GM23338 (cell line): Measurements from ENCODE around the gene ORAI3. TPM values are rescaled to one million over a fixed set of nuclear protein-coding genes. Genes with fewer than 3 reads are reported as not detected.

Source experiments
- ATAC-seq: fragments of 200-7000 bp; cut with Tn5 transposase; 3 replicates; pipeline ENCODE4 v1.9.1; 2020
- DNase-seq: peaks from one replicate; pipeline ENCODE4 v3.0.0-alpha.2; 2015; ENCODE audit warnings: low spot score
- H2AFZ ChIP-seq: fragments of 200-600 bp; sonication (generic); 2 replicates; pipeline ENCODE4 v1.8.0; 2016; ENCODE audit warnings: antibody characterized with exemption, mild to moderate bottlenecking, moderate library complexity
- H3F3A ChIP-seq: fragments of 200-600 bp; sonication (generic); replicated peaks from 2 replicates; pipeline ENCODE4 v1.8.0; 2017; ENCODE audit warnings: antibody characterized with exemption, mixed run types, low read depth
- H3K27ac ChIP-seq: fragments of 200-600 bp; sonication (generic); 2 replicates; pipeline ENCODE4 v1.6.1; 2016; ENCODE audit warnings: low read depth
- H3K27me3 ChIP-seq: fragments of 200-600 bp; sonication (generic); 2 replicates; pipeline ENCODE4 v1.8.0; 2016; ENCODE audit warnings: mild to moderate bottlenecking, mixed run types, moderate library complexity; ENCODE audit not compliant: insufficient read depth
- H3K36me3 ChIP-seq: fragments of 200-600 bp; sonication (generic); 2 replicates; pipeline ENCODE4 v1.8.0; 2016; ENCODE audit warnings: mild to moderate bottlenecking; ENCODE audit not compliant: insufficient read depth
- H3K4me1 ChIP-seq: fragments of 200-600 bp; sonication (generic); 2 replicates; pipeline ENCODE4 v1.8.0; 2016; ENCODE audit warnings: mild to moderate bottlenecking, moderate library complexity; ENCODE audit not compliant: insufficient read depth
- H3K4me2 ChIP-seq: fragments of 200-600 bp; sonication (generic); 2 replicates; pipeline ENCODE4 v1.7.1; 2017; ENCODE audit warnings: mixed run types
- H3K4me3 ChIP-seq: fragments of 200-600 bp; sonication (generic); 2 replicates; pipeline ENCODE4 v1.6.1; 2016; ENCODE audit warnings: mixed run types
- H3K79me2 ChIP-seq: fragments of 200-600 bp; sonication (generic); replicated peaks from 2 replicates; pipeline ENCODE4 v1.8.0; 2017; ENCODE audit warnings: mild to moderate bottlenecking; ENCODE audit not compliant: insufficient read depth
- H3K9me2 ChIP-seq: fragments of 200-600 bp; sonication (generic); 2 replicates; pipeline ENCODE4 v1.8.0; 2017; ENCODE audit not compliant: insufficient read depth
- H4K20me1 ChIP-seq: fragments of 200-600 bp; sonication (generic); replicated peaks from 2 replicates; pipeline ENCODE4 v1.8.0; 2017; ENCODE audit warnings: mild to moderate bottlenecking; ENCODE audit not compliant: insufficient read depth
- H3K27ac Mint-ChIP-seq: 2 replicates; pipeline ENCODE4 v1.8.0; 2020; ENCODE audit warnings: inconsistent platforms, mild to moderate bottlenecking, moderate library complexity, mixed read lengths
- H3K27me3 Mint-ChIP-seq: 3 replicates; pipeline ENCODE4 v1.8.0; 2022; ENCODE audit warnings: low read depth, mild to moderate bottlenecking, moderate library complexity, mixed read lengths, inconsistent platforms; ENCODE audit not compliant: insufficient read depth, poor library complexity
- H3K36me3 Mint-ChIP-seq: 3 replicates; pipeline ENCODE4 v1.8.0; 2021; ENCODE audit warnings: low read depth, mild to moderate bottlenecking, inconsistent platforms, moderate library complexity, mixed read lengths
- H3K4me1 Mint-ChIP-seq: 3 replicates; pipeline ENCODE4 v1.8.0; 2020; ENCODE audit warnings: mild to moderate bottlenecking, inconsistent platforms, mixed read lengths
- H3K4me3 Mint-ChIP-seq: 3 replicates; pipeline ENCODE4 v1.8.0; 2021; ENCODE audit warnings: moderate library complexity, mild to moderate bottlenecking, inconsistent platforms, mixed read lengths
- H3K9me3 Mint-ChIP-seq: 3 replicates; pipeline ENCODE4 v1.8.0; 2020; ENCODE audit warnings: moderate library complexity, mild to moderate bottlenecking, inconsistent platforms, mixed read lengths
- CREB1 ChIP-seq: fragments of 250-450 bp; sonication (Bioruptor Pico); IDR thresholded peaks from 2 replicates; pipeline ENCODE4 v1.5.0; 2020; ENCODE audit warnings: low read depth, mild to moderate bottlenecking, moderate library complexity
- EZH2 ChIP-seq: fragments of 200-600 bp; sonication (generic); IDR thresholded peaks from one replicate; pipeline ENCODE4 v1.8.0; 2017; ENCODE audit warnings: antibody characterized with exemption, mild to moderate bottlenecking, low read depth; ENCODE audit not compliant: unreplicated experiment
- EZH2phosphoT487 ChIP-seq: fragments of 200-600 bp; sonication (generic); IDR thresholded peaks from one replicate; pipeline ENCODE4 v1.8.1; 2018; ENCODE audit warnings: antibody characterized with exemption; ENCODE audit not compliant: unreplicated experiment
- JUNB ChIP-seq: IDR thresholded peaks from one replicate; pipeline ENCODE4 v1.6.1; 2016; ENCODE audit warnings: antibody characterized with exemption; ENCODE audit not compliant: unreplicated experiment
- NANOG ChIP-seq: IDR thresholded peaks from 2 replicates; pipeline ENCODE4 v1.6.1; 2016; ENCODE audit warnings: antibody characterized with exemption, borderline replicate concordance
- POLR2AphosphoS5 ChIP-seq: IDR thresholded peaks from 2 replicates; pipeline ENCODE4 v1.6.1; 2016; ENCODE audit warnings: antibody characterized with exemption, low read depth
- STAT1 ChIP-seq: IDR thresholded peaks from one replicate; pipeline ENCODE4 v1.6.1; 2016; ENCODE audit warnings: antibody characterized with exemption; ENCODE audit not compliant: unreplicated experiment
- ZNF114 ChIP-seq: fragments of 250-450 bp; sonication (Bioruptor Pico); IDR thresholded peaks from 2 replicates; pipeline ENCODE4 v1.5.0; 2020; ENCODE audit warnings: mild to moderate bottlenecking, moderate library complexity
- ZNF331 ChIP-seq: fragments of 250-450 bp; sonication (Bioruptor Pico); IDR thresholded peaks from 2 replicates; pipeline ENCODE4 v1.5.0; 2020; ENCODE audit warnings: low read depth, mild to moderate bottlenecking, moderate library complexity
- ZNF462 ChIP-seq: fragments of 250-450 bp; sonication (Bioruptor Pico); IDR thresholded peaks from 2 replicates; pipeline ENCODE4 v1.5.0; 2020; ENCODE audit warnings: mild to moderate bottlenecking, moderate library complexity
- polyA plus RNA-seq: library from polyadenylated mRNA; unstranded; fragments of >200 nt; fragmentation: Nextera tagmentation; extraction: Ambion mirVana; gene quantifications from 2 replicates; pipeline ENCODE4 v1.2.1, GENCODE V29; 2016
- total RNA-seq: library from RNA; depleted of rRNA; stranded (reverse); fragments of >200 nt; shearing (Covaris generic); gene quantifications from 2 replicates; pipeline ENCODE4 v1.2.3, GENCODE V29; 2014
- TF ChIP-seq, protein P1 (sequence below): IDR thresholded peaks from one replicate; pipeline ENCODE4 v1.6.1; 2018; ENCODE audit warnings: antibody characterized with exemption; ENCODE audit not compliant: unreplicated experiment
- TF ChIP-seq, protein P2 (sequence below): IDR thresholded peaks from 2 replicates; pipeline ENCODE4 v1.6.1; 2016; ENCODE audit warnings: antibody characterized with exemption
- TF ChIP-seq, protein P3 (sequence below), 2 experiments: fragments of 200-600 bp in 1 of 2; sonication (generic) in 1 of 2; conservative IDR thresholded peaks; 2 replicates each; pipeline versions ENCODE4 v1.5.1 to v1.6.1; 2016 to 2017; ENCODE audit warnings: antibody characterized with exemption in 2 of 2, low read depth in 2 of 2, mild to moderate bottlenecking in 2 of 2, moderate library complexity in 1 of 2

ORAI3 gene
- total and polyA plus RNA-seq, 2 experiments from 2014 or later, result 6.9 to 15.9 TPM

DNA sequence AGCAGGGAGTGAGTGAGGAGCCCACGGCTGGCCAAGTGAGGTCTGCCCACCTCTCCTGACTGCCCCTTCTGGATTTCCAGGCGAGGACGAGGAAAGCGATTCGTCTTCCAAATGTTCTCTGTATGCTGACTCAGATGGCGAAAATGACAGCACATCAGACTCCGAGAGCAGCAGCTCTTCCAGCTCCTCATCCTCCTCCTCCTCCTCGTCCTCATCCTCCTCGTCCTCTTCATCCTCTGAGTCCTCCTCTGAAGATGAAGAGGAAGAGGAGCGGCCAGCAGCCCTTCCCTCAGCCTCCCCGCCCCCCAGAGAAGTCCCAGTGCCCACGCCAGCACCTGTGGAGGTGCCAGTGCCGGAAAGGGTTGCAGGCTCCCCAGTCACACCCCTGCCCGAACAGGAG lies 22.4 kb downstream of the ORAI3 start:
- H3K4me3 Mint-ChIP-seq, result no peak overlapping the region
- no peak overlapping the region for H3K4me3 ChIP-seq
- H3K27ac ChIP-seq, result no peak overlapping the region
- peaks cover 11% of the 10 kb centered on the region for H3K27me3 Mint-ChIP-seq
- H3K4me1 ChIP-seq, result no peaks in the 10 kb centered on the region
- H3K4me1 Mint-ChIP-seq, result no peaks in the 10 kb centered on the region; the same call in 2 of the 3 replicates
- H4K20me1 ChIP-seq, result no peaks in the 10 kb centered on the region
- H3K9me3 Mint-ChIP-seq, result no peaks in the 10 kb centered on the region
- no peak for TF ChIP-seq ZNF114 (CRISPR knock-in tag)
- TF ChIP-seq, protein P1, sequence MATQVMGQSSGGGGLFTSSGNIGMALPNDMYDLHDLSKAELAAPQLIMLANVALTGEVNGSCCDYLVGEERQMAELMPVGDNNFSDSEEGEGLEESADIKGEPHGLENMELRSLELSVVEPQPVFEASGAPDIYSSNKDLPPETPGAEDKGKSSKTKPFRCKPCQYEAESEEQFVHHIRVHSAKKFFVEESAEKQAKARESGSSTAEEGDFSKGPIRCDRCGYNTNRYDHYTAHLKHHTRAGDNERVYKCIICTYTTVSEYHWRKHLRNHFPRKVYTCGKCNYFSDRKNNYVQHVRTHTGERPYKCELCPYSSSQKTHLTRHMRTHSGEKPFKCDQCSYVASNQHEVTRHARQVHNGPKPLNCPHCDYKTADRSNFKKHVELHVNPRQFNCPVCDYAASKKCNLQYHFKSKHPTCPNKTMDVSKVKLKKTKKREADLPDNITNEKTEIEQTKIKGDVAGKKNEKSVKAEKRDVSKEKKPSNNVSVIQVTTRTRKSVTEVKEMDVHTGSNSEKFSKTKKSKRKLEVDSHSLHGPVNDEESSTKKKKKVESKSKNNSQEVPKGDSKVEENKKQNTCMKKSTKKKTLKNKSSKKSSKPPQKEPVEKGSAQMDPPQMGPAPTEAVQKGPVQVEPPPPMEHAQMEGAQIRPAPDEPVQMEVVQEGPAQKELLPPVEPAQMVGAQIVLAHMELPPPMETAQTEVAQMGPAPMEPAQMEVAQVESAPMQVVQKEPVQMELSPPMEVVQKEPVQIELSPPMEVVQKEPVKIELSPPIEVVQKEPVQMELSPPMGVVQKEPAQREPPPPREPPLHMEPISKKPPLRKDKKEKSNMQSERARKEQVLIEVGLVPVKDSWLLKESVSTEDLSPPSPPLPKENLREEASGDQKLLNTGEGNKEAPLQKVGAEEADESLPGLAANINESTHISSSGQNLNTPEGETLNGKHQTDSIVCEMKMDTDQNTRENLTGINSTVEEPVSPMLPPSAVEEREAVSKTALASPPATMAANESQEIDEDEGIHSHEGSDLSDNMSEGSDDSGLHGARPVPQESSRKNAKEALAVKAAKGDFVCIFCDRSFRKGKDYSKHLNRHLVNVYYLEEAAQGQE, result no peak
- TF ChIP-seq, protein P2, sequence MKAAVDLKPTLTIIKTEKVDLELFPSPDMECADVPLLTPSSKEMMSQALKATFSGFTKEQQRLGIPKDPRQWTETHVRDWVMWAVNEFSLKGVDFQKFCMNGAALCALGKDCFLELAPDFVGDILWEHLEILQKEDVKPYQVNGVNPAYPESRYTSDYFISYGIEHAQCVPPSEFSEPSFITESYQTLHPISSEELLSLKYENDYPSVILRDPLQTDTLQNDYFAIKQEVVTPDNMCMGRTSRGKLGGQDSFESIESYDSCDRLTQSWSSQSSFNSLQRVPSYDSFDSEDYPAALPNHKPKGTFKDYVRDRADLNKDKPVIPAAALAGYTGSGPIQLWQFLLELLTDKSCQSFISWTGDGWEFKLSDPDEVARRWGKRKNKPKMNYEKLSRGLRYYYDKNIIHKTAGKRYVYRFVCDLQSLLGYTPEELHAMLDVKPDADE, result no peak
- no peak for TF ChIP-seq ZNF462 (CRISPR knock-in tag)
- no peak for TF ChIP-seq STAT1
- no peak for TF ChIP-seq ZNF331 (CRISPR knock-in tag)
- TF ChIP-seq EZH2phosphoT487, result no peak
- TF ChIP-seq, protein P3, sequence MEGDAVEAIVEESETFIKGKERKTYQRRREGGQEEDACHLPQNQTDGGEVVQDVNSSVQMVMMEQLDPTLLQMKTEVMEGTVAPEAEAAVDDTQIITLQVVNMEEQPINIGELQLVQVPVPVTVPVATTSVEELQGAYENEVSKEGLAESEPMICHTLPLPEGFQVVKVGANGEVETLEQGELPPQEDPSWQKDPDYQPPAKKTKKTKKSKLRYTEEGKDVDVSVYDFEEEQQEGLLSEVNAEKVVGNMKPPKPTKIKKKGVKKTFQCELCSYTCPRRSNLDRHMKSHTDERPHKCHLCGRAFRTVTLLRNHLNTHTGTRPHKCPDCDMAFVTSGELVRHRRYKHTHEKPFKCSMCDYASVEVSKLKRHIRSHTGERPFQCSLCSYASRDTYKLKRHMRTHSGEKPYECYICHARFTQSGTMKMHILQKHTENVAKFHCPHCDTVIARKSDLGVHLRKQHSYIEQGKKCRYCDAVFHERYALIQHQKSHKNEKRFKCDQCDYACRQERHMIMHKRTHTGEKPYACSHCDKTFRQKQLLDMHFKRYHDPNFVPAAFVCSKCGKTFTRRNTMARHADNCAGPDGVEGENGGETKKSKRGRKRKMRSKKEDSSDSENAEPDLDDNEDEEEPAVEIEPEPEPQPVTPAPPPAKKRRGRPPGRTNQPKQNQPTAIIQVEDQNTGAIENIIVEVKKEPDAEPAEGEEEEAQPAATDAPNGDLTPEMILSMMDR (conservative IDR thresholded peaks at IDR 0.05; ENCODE audit: low read depth in 2 of 2), result no peak
- no peak for TF ChIP-seq POLR2AphosphoS5
- TF ChIP-seq EZH2, result no peak
- TF ChIP-seq JUNB, result no peak
- TF ChIP-seq NANOG, result no peak
- TF ChIP-seq CREB1, result no peak
- H3F3A ChIP-seq, result 0 out of 2 replicates have a peak, but pooled peaks cover 3% of the 10 kb centered on the region
- H3K27ac Mint-ChIP-seq, result no peak overlapping the region
- DNase-seq, result no peak
- no peak overlapping the region for H3K4me2 ChIP-seq
- no peaks in the 10 kb centered on the region for H3K27me3 ChIP-seq
- no peak overlapping the region for H2AFZ ChIP-seq
- H3K79me2 ChIP-seq, result no peaks in the 10 kb centered on the region
- peaks cover 86% of the 10 kb centered on the region for H3K36me3 Mint-ChIP-seq
- peaks cover 50% of the 10 kb centered on the region for H3K36me3 ChIP-seq
- no peaks in the 10 kb centered on the region for H3K9me2 ChIP-seq
- no peak for ATAC-seq
